ENCODE data around the gene SLC66A2.
"Not testable (repeated sequence)": the region's sequence is repeated elsewhere in the genome, so short reads cannot be mapped to it uniquely, and the experiment has no call there.

GRCh38 chr18:79864955-79865354 is 86.5 kb downstream of the SLC66A2 start:
- TF ChIP-seq CTCF, POLR2A (IDR thresholded peaks at IDR 0.05): not testable (repeated sequence)
